ENCODE results near the gene CCDC167. TPM values are rescaled to one million over a fixed set of nuclear protein-coding genes. Genes with fewer than 3 reads are reported as not detected.

Gene CCDC167
- total RNA-seq, 8 experiments from 2014 or later = 28.1 to 119 (median 89.7) TPM

DNA sequence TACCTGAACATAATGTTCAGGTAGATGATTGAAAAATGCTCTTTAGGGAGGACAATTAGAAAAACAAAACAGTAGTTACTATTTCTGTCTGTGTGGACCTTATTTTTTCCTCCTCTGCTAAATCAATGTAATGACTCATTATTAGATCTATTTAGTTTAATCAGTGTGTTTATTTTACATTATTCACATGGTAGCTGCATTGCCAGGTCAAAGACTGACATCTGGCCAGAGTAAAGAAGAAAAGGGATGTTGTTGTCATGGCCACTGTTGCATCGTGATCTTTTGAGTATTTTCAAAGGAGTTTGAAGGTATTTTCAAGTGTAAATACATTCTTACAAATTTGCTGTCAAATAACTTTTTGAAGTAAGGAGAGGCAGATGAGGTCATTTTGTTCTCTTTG is 60.8 kb downstream of the CCDC167 start:
- no peak overlapping the region for H3K4me3 ChIP-seq
- in situ Hi-C loops (cut with MboI; ENCODE audit: low pct_unique_long_range_greater_than_20kb in 2 of 9, low sequenced_read_pairs in 9 of 9, unreplicated experiment in 9 of 9) = no loop called here
- ATAC-seq (replicated peaks in 6 of 8) = peak in 1 of 8 experiments; percentile 79
- WGBS, 10 experiments = 44 to 100% (median 80%) methylated on average over 1 of the region's 1 CpG; no CpG with 5 or more reads in 1 of the 10 experiments
- H3K27ac ChIP-seq = no peak overlapping the region
- H3K4me1 ChIP-seq (replicated peaks in 1 of 2) = peaks cover 3 to 21% of the 10 kb centered on the region in 2 donors

DNA sequence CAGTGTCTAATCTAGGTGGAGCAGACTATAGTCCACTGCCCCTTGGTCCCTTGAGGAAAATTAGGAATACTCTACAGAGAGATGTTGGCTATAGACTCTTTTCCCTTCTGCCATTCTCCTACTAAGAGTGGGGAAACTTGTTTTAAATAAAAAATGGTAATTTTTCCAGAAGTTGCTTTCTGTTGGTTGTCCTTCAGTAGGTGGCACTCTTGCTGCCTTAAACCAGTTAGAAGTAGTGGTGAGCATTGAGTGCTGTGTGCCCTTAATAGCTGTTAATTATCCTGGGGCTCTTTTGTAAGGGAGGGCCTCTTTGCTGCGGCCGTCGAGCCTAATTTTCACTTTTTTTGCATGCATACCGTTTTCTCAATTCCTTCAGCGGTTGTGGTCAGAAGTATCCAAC is 63.9 kb downstream of the CCDC167 start:
- in situ Hi-C loops (cut with MboI; ENCODE audit: low pct_unique_long_range_greater_than_20kb in 2 of 9, low sequenced_read_pairs in 9 of 9, unreplicated experiment in 9 of 9) = no loop called here
- Histone ChIP-seq H3K4me3 (no peak overlapping the region), H3K27ac (no peak overlapping the region), H3K4me1 (replicated peaks in 1 of 2) (peaks cover 4 to 28% of the 10 kb centered on the region in 2 donors)
- 44 to 88% (median 64%) methylated on average over 3 to 5 of the region's 5 CpGs; no CpG with 5 or more reads in 4 of the 10 experiments for WGBS, 10 experiments
- no peak for ATAC-seq (replicated peaks in 6 of 8)

DNA sequence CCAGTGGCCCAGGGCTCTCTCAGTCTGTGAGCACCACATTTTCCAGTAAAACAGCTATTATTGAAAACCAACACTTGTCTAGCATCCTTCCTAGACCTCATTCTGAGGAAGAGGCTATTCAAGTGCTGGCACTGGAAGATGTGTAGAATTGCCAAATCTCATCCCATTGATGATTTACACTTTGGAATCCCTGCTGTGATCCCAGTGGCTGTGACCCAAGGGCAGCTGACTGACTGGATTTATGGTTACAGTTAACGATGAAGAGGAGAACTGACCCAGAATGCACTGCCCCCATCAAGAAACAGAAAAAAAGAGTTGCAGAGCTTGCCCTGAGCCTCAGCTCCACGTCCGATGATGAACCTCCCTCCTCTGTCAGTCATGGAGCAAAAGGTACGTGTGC is 64.3 kb downstream of the CCDC167 start:
- in situ Hi-C loops (cut with MboI; ENCODE audit: low pct_unique_long_range_greater_than_20kb in 2 of 9, low sequenced_read_pairs in 9 of 9, unreplicated experiment in 9 of 9) = no loop called here
- no peak overlapping the region for H3K27ac ChIP-seq
- ATAC-seq (replicated peaks in 6 of 8) = no peak
- WGBS, 10 experiments = 50 to 80% (median 68%) methylated on average over 1 to 3 of the region's 4 CpGs; no CpG with 5 or more reads in 4 of the 10 experiments
- peaks cover 4 to 28% of the 10 kb centered on the region in 2 donors for H3K4me1 ChIP-seq (replicated peaks in 1 of 2)
- no peak overlapping the region for H3K4me3 ChIP-seq

DNA sequence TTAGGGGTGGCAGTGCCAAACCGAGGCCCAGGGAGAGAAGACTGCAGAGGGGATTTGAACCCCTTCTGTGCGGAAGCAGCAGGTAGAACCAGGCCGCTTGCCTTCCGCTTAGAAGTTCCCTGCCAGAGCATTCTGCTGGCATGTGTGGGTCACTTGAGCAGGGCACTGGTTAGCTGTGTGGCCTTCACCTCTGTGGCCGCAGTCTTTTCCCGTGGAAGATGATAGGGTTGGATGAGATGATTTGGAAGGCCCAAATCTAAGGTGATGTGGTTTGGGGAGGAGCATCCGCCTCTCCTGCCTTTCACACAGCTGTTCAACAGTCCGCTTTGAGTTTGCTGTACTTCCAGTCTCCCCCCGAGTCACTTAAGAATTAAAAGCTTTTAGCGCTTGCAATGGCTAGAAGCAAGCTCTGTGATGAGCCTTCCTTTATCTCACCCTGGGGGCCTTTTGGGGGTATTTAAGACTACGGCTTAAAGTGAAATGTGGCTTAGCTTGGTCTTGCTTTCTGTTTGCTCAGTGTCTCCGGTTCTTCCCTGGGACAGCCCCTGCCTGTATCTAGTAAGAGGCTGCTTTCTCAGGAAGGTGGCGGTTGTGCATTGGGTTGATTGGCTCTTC is 65.9 kb downstream of the CCDC167 start:
- 4 to 50% (median 21%) methylated on average over 1 to 9 of the region's 13 CpGs; no CpG with 5 or more reads in 1 of the 10 experiments for WGBS, 10 experiments
- peak overlapping the region; percentile 73 to 86 for H3K27ac ChIP-seq

More for the DNA sequence above, 65.9 kb downstream of the CCDC167 start:
- peak in 7 of 8 experiments; percentile 5 to 40 (median 14) for ATAC-seq (replicated peaks in 6 of 8)
- in situ Hi-C loops (cut with MboI; ENCODE audit: low pct_unique_long_range_greater_than_20kb in 2 of 9, low sequenced_read_pairs in 9 of 9, unreplicated experiment in 9 of 9) = no loop called here
- Histone ChIP-seq H3K4me1 (replicated peaks in 1 of 2) (peaks cover 4 to 28% of the 10 kb centered on the region in 2 donors), H3K4me3 (peak overlapping the region; percentile 81 to 94 (median 83))

Other genes with a start within 250 kb of the CCDC167 start
- 10 to 100 TPM in 2 of 8 experiments, 1 to 10 TPM in 6; 6.4 to 17.1 (median 9.2) TPM for gene TBC1D22B, start 242.1 kb downstream of the CCDC167 start, total RNA-seq
- 1 to 10 TPM in 6 of 8 experiments, under 1 TPM in 2; 0.73 to 9.4 (median 2.1) TPM for gene TMEM217, start 241.7 kb downstream of the CCDC167 start, total RNA-seq
- gene RNF8, start 145.9 kb downstream of the CCDC167 start, total RNA-seq = 10 to 100 TPM; 19.0 to 53.9 (median 22.9) TPM
- gene CMTR1, start 66.7 kb downstream of the CCDC167 start, total RNA-seq = 10 to 100 TPM; 24.8 to 43.3 (median 32.9) TPM
- 10 to 100 TPM in 2 of 8 experiments, 1 to 10 TPM in 6; 1.1 to 23.3 (median 8.2) TPM for gene MDGA1, start 198.0 kb upstream of the CCDC167 start, total RNA-seq

Data from motor neuron (in vitro differentiated cells).